COLO668 (cell line): Measurements from ENCODE around the gene ACSL5.
A peak's percentile ranks its signal among the peaks of the same experiment; 100 is the strongest.
"Not testable (repeated sequence)": the region's sequence is repeated elsewhere in the genome, so short reads cannot be mapped to it uniquely, and the experiment has no call there.

Source experiments
- DNase-seq: peaks from one replicate; lab custom pipeline; 2025; ENCODE audit not compliant: unreplicated experiment; lab: John Stamatoyannopoulos, UW

The ACSL5 gene

DNA sequence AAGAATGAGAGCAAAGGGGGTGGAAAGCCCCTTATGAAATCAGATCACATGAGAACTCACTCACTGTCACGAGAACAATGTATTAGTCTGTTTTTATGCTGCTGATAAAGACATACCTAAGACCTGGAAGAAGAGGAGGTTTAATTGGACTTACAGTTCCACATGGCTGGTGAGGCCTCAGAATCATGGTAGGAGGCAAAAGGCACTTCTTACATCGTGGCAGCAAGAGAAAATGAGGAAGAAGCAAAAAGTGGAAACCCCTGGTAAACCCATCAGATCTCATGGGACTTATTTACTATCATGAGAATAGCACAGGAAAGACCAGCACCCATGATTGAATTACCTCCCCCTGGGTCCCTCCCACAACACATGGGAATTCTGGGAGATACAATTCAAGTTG is 32.9 kb downstream of the ACSL5 start:
- not testable (repeated sequence) for DNase-seq

GRCh38 chr10:112407696-112408095 is 33.8 kb downstream of the ACSL5 start:
- DNase-seq: no peak

DNA sequence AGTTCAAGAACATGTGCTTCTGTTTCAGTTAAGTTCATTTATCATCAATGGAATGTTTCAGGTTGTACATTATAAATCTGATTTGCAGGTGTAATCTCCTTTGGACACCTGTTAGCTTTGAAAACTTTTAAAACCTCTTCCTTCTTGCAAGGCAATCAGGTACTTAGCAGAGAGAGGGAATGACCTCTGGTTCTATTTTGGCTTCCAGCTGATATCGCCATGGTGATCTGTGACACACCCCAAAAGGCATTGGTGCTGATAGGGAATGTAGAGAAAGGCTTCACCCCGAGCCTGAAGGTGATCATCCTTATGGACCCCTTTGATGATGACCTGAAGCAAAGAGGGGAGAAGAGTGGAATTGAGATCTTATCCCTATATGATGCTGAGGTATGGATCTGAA is 35.4 kb downstream of the ACSL5 start:
- DNase-seq: no peak

DNA sequence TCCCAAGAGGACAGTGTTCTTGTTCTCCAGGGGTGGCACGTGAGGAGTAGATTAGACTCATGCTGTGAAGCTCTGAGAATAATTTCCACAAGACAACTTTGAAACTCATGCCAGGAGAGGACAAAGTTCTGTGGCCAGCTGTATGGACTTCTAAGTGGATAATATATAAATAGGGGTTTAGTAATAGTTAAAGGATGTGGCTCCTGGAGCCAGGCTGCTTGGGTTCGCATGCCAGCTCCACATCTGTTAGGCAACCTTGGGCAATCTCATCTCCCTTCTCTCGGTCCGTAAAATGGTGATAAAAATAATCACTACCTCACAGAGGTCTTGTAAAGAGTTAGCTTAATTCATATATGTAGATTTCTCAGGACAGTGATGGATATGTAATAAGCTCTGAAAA is 35.8 kb downstream of the ACSL5 start:
- DNase-seq: no peak

GRCh38 chr10:112412696-112413095 is 38.8 kb downstream of the ACSL5 start:
- DNase-seq: no peak

DNA sequence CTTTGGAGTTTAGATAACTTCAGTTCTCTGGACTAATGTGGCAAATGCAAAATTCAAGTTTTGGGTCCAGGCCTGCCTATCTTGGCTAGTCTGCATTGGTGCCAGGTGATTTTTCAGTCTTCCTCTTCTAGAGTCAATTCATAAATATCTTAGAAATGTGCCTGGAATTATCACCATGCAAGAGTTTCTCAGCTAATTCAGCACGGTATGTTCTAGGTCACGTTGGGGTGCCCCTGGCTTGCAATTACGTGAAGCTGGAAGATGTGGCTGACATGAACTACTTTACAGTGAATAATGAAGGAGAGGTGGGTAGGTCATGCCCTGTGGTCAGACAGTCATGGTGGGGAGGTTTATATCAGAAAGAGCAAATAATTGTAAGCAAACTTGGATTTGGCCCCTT is 47.8 kb downstream of the ACSL5 start:
- no peak for DNase-seq

DNA sequence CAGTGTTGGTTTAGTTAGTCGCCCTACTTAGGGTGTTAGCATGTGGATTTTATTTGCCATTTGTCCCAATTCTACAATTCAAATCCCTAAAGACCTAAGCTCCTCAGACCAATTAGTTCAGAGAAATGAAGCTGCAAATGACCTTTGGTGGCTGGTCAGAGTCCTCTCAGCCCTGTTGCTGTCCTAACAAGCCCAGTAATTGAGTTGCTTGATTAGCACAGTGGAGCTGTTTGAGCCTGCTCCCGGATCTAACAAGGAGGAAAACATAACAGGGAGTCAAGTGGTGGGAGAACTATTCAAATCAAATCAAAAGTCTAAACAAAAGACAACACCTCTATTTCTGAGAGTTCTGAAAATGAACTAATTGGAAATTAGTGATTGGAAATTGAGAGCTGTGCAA is 50.7 kb downstream of the ACSL5 start:
- no peak for DNase-seq

GRCh38 chr10:112426111-112426510 is 52.2 kb downstream of the ACSL5 start:
- no peak for DNase-seq

GRCh38 chr10:112429147-112429546 is 55.2 kb downstream of the ACSL5 start:
- no peak for DNase-seq

GRCh38 chr10:112429654-112430230 is 55.8 kb downstream of the ACSL5 start:
- no peak for DNase-seq

DNA sequence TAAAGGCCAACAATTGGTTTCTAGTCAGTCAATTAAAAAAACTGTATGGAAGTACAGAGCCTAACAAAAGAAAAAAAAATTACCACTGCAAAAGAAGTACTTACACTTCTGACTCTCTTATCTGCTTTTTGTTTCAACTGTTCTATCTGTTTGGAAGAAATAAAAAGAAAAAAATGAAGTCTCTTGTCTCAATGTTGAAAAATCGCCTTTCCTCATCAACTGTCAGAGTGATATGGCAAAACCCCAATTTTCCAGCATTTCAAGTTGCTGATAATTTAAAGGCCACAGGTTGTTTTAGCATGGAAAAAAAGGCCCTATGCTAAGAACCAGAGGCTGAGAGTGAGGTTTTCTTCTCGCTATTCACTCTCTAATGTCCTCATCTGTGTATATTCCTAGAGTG is 59.2 kb downstream of the ACSL5 start:
- DNase-seq: no peak

GRCh38 chr10:112434988-112435619 is 61.2 kb downstream of the ACSL5 start:
- no peak for DNase-seq

GRCh38 chr10:112438356-112438755 is 64.4 kb downstream of the ACSL5 start:
- no peak for DNase-seq

DNA sequence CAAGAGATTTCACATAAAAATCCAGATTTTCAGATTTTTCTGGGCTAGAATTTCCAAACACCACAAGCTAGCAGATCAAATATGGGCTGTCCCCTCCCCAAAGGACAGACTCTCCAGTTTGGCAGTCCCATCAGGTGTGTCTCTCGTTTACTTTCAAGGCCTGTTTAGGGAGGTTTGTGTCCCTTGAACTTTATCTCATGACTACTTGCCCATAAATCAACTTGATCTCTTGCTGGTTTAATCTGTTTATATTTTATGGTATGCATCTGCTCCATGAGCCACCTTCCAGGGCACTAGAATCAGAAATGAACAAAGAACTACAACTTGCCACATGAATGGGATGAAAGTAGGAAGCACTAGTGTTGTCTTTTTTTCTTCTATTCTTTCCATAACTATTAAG is 67.6 kb downstream of the ACSL5 start:
- DNase-seq: no peak

- DNase-seq: no peak
Measured at GRCh38 chr10:112442063-112442462, 68.1 kb downstream of the ACSL5 start.

GRCh38 chr10:112446055-112446854 is 72.3 kb downstream of the ACSL5 start:
- peak; percentile 0 for DNase-seq

- DNase-seq: peak; percentile 80
Measured at GRCh38 chr10:112446855-112447619, 73.1 kb downstream of the ACSL5 start, which contains the start of the genes VTI1A and ZDHHC6. VTI1A (plus strand) TSS chr10:112447215; CDS start chr10:112447374, 159 bp downstream. ZDHHC6 (minus strand) TSS chr10:112446914; CDS start chr10:112445436, 1,478 bp downstream.

DNA sequence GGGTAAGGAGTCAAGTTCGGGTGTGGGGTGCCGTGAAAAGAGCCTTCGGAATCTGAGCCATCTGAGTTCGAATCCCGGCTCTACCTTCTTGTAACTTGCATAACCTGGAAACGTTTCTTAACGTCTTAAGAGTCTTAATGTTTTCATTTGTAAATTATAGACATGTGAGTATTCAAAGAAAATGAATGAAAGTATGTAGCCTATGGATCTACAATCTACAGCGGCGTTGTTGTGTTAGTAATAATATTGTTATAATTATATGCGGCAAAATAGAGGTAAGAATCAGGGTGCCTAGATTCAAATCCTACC is 73.7 kb downstream of the ACSL5 start:
- DNase-seq: no peak

DNA sequence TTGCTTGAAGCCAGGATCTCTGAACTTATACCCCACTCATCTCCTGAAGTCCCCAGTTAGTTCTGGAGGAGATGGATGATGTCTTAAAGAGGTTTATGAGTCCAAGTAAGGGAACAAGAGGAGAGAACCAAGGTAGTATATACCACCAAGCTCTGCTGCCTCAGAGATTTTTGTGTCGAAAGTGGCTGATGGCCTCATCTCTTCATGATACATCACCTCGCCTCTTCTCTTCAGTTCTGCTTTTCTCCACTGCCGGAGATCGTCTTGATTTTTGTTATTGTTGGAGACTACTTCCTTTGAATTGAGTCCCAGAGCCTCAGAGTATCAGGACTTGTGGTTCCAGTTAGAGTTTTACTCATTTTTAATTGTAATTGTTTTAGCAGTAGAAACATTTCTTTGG is 75.0 kb downstream of the ACSL5 start:
- DNase-seq: no peak

GRCh38 chr10:112454910-112455779 is 81.2 kb downstream of the ACSL5 start:
- DNase-seq: no peak

GRCh38 chr10:112456533-112456932 is 82.6 kb downstream of the ACSL5 start:
- DNase-seq: no peak
